H1 (cell line): ENCODE results near the gene KCNQ1OT1. TPM values are rescaled to one million over a fixed set of nuclear protein-coding genes. Genes with fewer than 3 reads are reported as not detected.

ENCODE experiments used
- CTCF ChIA-PET: fragments of 300-600 bp; sonication (Branson Sonifier 250); formaldehyde crosslinking; loops from one replicate; lab custom pipeline; 2021; ENCODE audit not compliant: partially characterized antibody; lab: Charles Lee
- POLR2A ChIA-PET: fragments of 300-600 bp; sonication (Branson Sonifier 250); formaldehyde crosslinking; loops from one replicate; lab custom pipeline; 2021; ENCODE audit warnings: inconsistent platforms; ENCODE audit not compliant: partially characterized antibody; lab: Charles Lee
- DNase-seq, 2 experiments: peaks; one replicate each; pipeline versions ENCODE4 v3.0.0 to v3.0.0-alpha.2; 2010 to 2022; ENCODE audit warnings: low spot score in 2 of 2, low read depth in 1 of 2, mixed read lengths in 1 of 2
- FAIRE-seq: peaks from 2 replicates; lab custom pipeline; 2011; peaks lifted over from hg19 to GRCh38; lab: Jason Lieb, UNC
- H2AFZ ChIP-seq: 2 replicates; pipeline ENCODE4 v1.8.1; 2012; ENCODE audit warnings: low read length, inconsistent platforms
- H2AK5ac ChIP-seq: 2 replicates; pipeline ENCODE4 v1.6.1; 2013; ENCODE audit warnings: low read depth, low read length
- H2BK120ac ChIP-seq: replicated peaks from 2 replicates; pipeline ENCODE3; 2013; ENCODE audit warnings: low read depth, low read length, inconsistent platforms
- H2BK12ac ChIP-seq: 2 replicates; pipeline ENCODE4 v1.6.1; 2013; ENCODE audit warnings: low read depth, low read length
- H2BK15ac ChIP-seq: 2 replicates; pipeline ENCODE4 v1.6.1; 2013; ENCODE audit warnings: low read length
- H2BK20ac ChIP-seq: 2 replicates; pipeline ENCODE4 v1.6.1; 2013; ENCODE audit warnings: low read length
- H2BK5ac ChIP-seq: 2 replicates; pipeline ENCODE4 v1.6.1; 2013; ENCODE audit warnings: low read depth, low read length
- H3K14ac ChIP-seq: 2 replicates; pipeline ENCODE4 v1.6.1; 2013; ENCODE audit warnings: inconsistent platforms; ENCODE audit not compliant: insufficient read length
- H3K18ac ChIP-seq: 2 replicates; pipeline ENCODE4 v1.6.1; 2013; ENCODE audit warnings: low read length; ENCODE audit errors: extremely low read depth
- H3K23ac ChIP-seq: 2 replicates; pipeline ENCODE4 v1.6.1; 2013; ENCODE audit warnings: inconsistent platforms; ENCODE audit not compliant: insufficient read length
- H3K23me2 ChIP-seq: 2 replicates; pipeline ENCODE4 v1.6.1; 2013; ENCODE audit warnings: low read depth, low read length
- H3K27ac ChIP-seq: 2 replicates; pipeline ENCODE4 v1.6.1; 2011; ENCODE audit warnings: low read depth, low read length, inconsistent platforms
- H3K27me3 ChIP-seq, 4 experiments: replicated peaks in 1 of 4; 1 replicate in 1 of 4; 2 replicates in 3 of 4; pipeline versions ENCODE4 v1.6.1 to v1.8.1; 2011 to 2013; ENCODE audit warnings: low read length in 3 of 4, mild to moderate bottlenecking in 3 of 4, inconsistent platforms in 2 of 4, mixed read lengths in 2 of 4, moderate library complexity in 1 of 4; ENCODE audit not compliant: control insufficient read depth in 3 of 4, insufficient read depth in 3 of 4; ENCODE audit errors: extremely low read depth in 1 of 4
- H3K36me3 ChIP-seq, 4 experiments: 2 replicates each; pipeline versions ENCODE4 v1.6.1 to v1.8.1; 2011 to 2013; ENCODE audit warnings: mild to moderate bottlenecking in 4 of 4, low read length in 3 of 4, moderate library complexity in 2 of 4, control low read depth in 1 of 4, inconsistent platforms in 1 of 4; ENCODE audit not compliant: insufficient read depth in 4 of 4, control insufficient read depth in 2 of 4
- H3K4ac ChIP-seq: replicated peaks from 2 replicates; pipeline ENCODE3; 2013; ENCODE audit warnings: low read length, low read depth, mixed read lengths, inconsistent platforms; ENCODE audit not compliant: insufficient read length
- H3K4me1 ChIP-seq, 4 experiments: replicated peaks in 1 of 4; 1 replicate in 1 of 4; 2 replicates in 3 of 4; pipeline versions ENCODE4 v1.6.1 to v1.8.1; 2011 to 2013; ENCODE audit warnings: low read length in 3 of 4, inconsistent platforms in 2 of 4, mixed read lengths in 1 of 4; ENCODE audit not compliant: insufficient read depth in 4 of 4, control insufficient read depth in 3 of 4
- H3K4me2 ChIP-seq, 2 experiments: 2 replicates each; pipeline versions ENCODE4 v1.6.1 to v1.8.1; 2011 to 2013; ENCODE audit warnings: low read depth in 2 of 2, low read length in 2 of 2, control low read depth in 1 of 2, inconsistent platforms in 1 of 2, mild to moderate bottlenecking in 1 of 2; ENCODE audit not compliant: insufficient read depth in 1 of 2
- H3K4me3 ChIP-seq, 4 experiments: fragments of 200-600, 300-600 bp in 1 of 4; sonication (generic), shearing (Covaris generic), sonication (Bioruptor Twin) in 1 of 4; 2 replicates each; pipeline versions ENCODE4 v1.5.1 to v1.8.1; 2011 to 2016; ENCODE audit warnings: low read length in 4 of 4, low read depth in 3 of 4, control low read depth in 2 of 4, inconsistent platforms in 2 of 4, mild to moderate bottlenecking in 2 of 4, mixed read lengths in 1 of 4, moderate library complexity in 1 of 4; ENCODE audit not compliant: insufficient read depth in 2 of 4; ENCODE audit errors: extremely low read depth in 1 of 4
- H3K56ac ChIP-seq: replicated peaks from 2 replicates; pipeline ENCODE3; 2013; ENCODE audit warnings: low read depth, mild to moderate bottlenecking, mixed read lengths, low read length, inconsistent platforms; ENCODE audit not compliant: insufficient read length
- H3K79me1 ChIP-seq: 2 replicates; pipeline ENCODE4 v1.6.1; 2013; ENCODE audit warnings: low read depth, low read length, control low read depth
- H3K79me2 ChIP-seq, 2 experiments: 2 replicates each; pipeline versions ENCODE4 v1.6.1 to v1.8.1; 2012 to 2013; ENCODE audit warnings: low read length in 2 of 2, mild to moderate bottlenecking in 2 of 2, inconsistent platforms in 1 of 2; ENCODE audit not compliant: insufficient read depth in 2 of 2, control insufficient read depth in 1 of 2
- H3K9ac ChIP-seq, 4 experiments: replicated peaks in 1 of 4; 1 replicate in 1 of 4; 2 replicates in 3 of 4; pipeline versions ENCODE4 v1.6.1 to v1.8.1; 2011 to 2013; ENCODE audit warnings: low read depth in 3 of 4, low read length in 3 of 4, control low read depth in 2 of 4, mild to moderate bottlenecking in 2 of 4, moderate library complexity in 2 of 4, inconsistent platforms in 1 of 4; ENCODE audit errors: extremely low read depth in 1 of 4
- H3K9me3 ChIP-seq, 2 experiments: 2 replicates each; pipeline versions ENCODE4 v1.6.1 to v1.8.1; 2012 to 2013; ENCODE audit warnings: mild to moderate bottlenecking in 2 of 2, moderate library complexity in 2 of 2, control low read depth in 1 of 2, inconsistent platforms in 1 of 2, low read depth in 1 of 2, low read length in 1 of 2, mixed read lengths in 1 of 2; ENCODE audit not compliant: insufficient read depth in 2 of 2
- H4K20me1 ChIP-seq, 2 experiments: replicated peaks in 1 of 2; 2 replicates each; pipeline versions ENCODE3 to v1.8.1; 2011 to 2013; ENCODE audit warnings: inconsistent platforms in 2 of 2, low read length in 2 of 2, mild to moderate bottlenecking in 1 of 2; ENCODE audit not compliant: insufficient read depth in 2 of 2, control insufficient read depth in 1 of 2
- H4K5ac ChIP-seq: 2 replicates; pipeline ENCODE4 v1.6.1; 2013; ENCODE audit warnings: low read length, low read depth, mixed read lengths, inconsistent platforms; ENCODE audit not compliant: insufficient read length
- H4K8ac ChIP-seq: 2 replicates; pipeline ENCODE4 v1.8.0; 2013; ENCODE audit warnings: mild to moderate bottlenecking, moderate library complexity, low read length, inconsistent platforms; ENCODE audit not compliant: insufficient read depth; ENCODE audit errors: extremely low read depth
- H4K91ac ChIP-seq: replicated peaks from 2 replicates; pipeline ENCODE3; 2013; ENCODE audit warnings: low read length, mixed read lengths, inconsistent platforms; ENCODE audit not compliant: insufficient read length
- RBBP5 ChIP-seq: IDR thresholded peaks from 2 replicates; pipeline ENCODE4 v1.7.1; 2012; ENCODE audit warnings: low read depth, mild to moderate bottlenecking, inconsistent platforms, low read length, moderate library complexity, borderline replicate concordance
- SUZ12 ChIP-seq: fragments of 200-600 bp; sonication (generic); IDR thresholded peaks from 2 replicates; pipeline ENCODE4 v1.6.1; 2012; ENCODE audit warnings: mild to moderate bottlenecking, inconsistent platforms, low read length, moderate library complexity, mixed read lengths
- WGBS, 2 experiments: shearing (Covaris generic) in 1 of 2; methylation state at CpG; one replicate each; pipeline versions ENCODE4 v1.1.6 to v1.1.7; 2013 to 2015; ENCODE audit warnings: low lambda C conversion rate in 2 of 2, mixed read lengths in 2 of 2, inconsistent platforms in 1 of 2, low coverage in 1 of 2, missing lambda C conversion rate in 1 of 2; ENCODE audit not compliant: insufficient replicate concordance in 2 of 2, insufficient coverage in 1 of 2, insufficient read length in 1 of 2; ENCODE audit errors: extremely low coverage in 1 of 2, missing lambda C conversion rate in 1 of 2; 5-methylcytosine and 5-hydroxymethylcytosine counted together
- polyA plus RNA-seq, 7 experiments: library from polyadenylated mRNA; depleted of rRNA in 3 of 7; stranded (reverse) in 5 of 7; unstranded in 2 of 7; fragments of >200 nt in 5 of 7; fragments of 200-250 nt in 2 of 7; gene quantifications; 1 replicate in 5 of 7; 2 replicates in 1 of 7; 4 replicates in 1 of 7; pipeline versions ENCODE4 v1.2.1 to v1.2.3, GENCODE V29; 2011 to 2013; ENCODE audit warnings: missing spikeins in 2 of 7, mixed read lengths in 2 of 7
- total RNA-seq: library from RNA; stranded (reverse); fragmentation: NEBNext Ultra II Directional; extraction: Animal tissue kit (Norgen Biotek cat#: 25700); gene quantifications from 2 replicates; pipeline ENCODE4 v1.2.1, GENCODE V29; 2021

KCNQ1OT1 gene
- total and polyA plus RNA-seq, 2 of the 8 experiments (the other 6 are each of a cell fraction or from before 2014, with no cell fraction given): 0.21 to 1.2 TPM

GRCh38 chr11:2590131-2590964 lies 109.4 kb downstream of the KCNQ1OT1 start:
- Histone ChIP-seq H2BK15ac (no peak overlapping the region), H3K79me2 (no peaks in the 10 kb centered on the region), H2BK12ac (0 out of 2 replicates have a peak overlapping the region, but pooled peaks have one; percentile 9), H4K8ac (no peak overlapping the region), H3K36me3 (no peaks in the 10 kb centered on the region), H3K4me3 (no peak overlapping the region), H3K9me3 (peaks cover 6 to 12% of the 10 kb centered on the region in 2 experiments; a peak in 2 of 4 replicates), H4K20me1 (peaks cover 0 to 12% of the 10 kb centered on the region in 2 experiments), H2BK120ac (no peak overlapping the region), H3K23me2 (no peaks in the 10 kb centered on the region), H3K56ac (no peak overlapping the region), H4K91ac (no peak overlapping the region), H3K4ac (no peak overlapping the region), H3K4me2 (no peak overlapping the region), H3K27ac (no peak overlapping the region), H2BK20ac (no peak overlapping the region), H3K4me1 (no peaks in the 10 kb centered on the region), H4K5ac (no peak overlapping the region), H3K27me3 (peaks cover 41 to 99% (median 86%) of the 10 kb centered on the region in 4 experiments), H2AFZ (no peak overlapping the region), H3K18ac (no peak overlapping the region), H3K9ac (no peak overlapping the region), H3K14ac (no peak overlapping the region), H3K23ac (no peak overlapping the region), H3K79me1 (no peaks in the 10 kb centered on the region), H2BK5ac (no peak overlapping the region), H2AK5ac (no peak overlapping the region)
- ChIA-PET POLR2A (interaction anchor here (0.9 kb wide), 1 partner anchor 103 kb away, joined by 3 read pairs; no protein-coding TSS in a partner anchor), CTCF (interaction anchor here (0.7 kb wide), 1 partner anchor 643 kb away, joined by 3 read pairs; no protein-coding TSS in a partner anchor)
- WGBS, 2 experiments: 87% methylated on average over 13 of the region's 13 CpGs; no CpG with 5 or more reads in 1 of the 2 experiments
- DNase-seq (no peak), FAIRE-seq (no peak)
- TF ChIP-seq RBBP5 (no peak), SUZ12 (peak; percentile 32; the same call in 1 of the 2 replicates)
